IPS DF 6.9 (cell line): ENCODE data around the gene TRMT10B.

Experiments
- DNase-seq: peaks from one replicate; pipeline ENCODE4 v3.0.0-alpha.2; 2013; ENCODE audit warnings: low read depth, low spot score
- H3K27ac ChIP-seq: one replicate; pipeline ENCODE4 v1.5.1; 2013; ENCODE audit warnings: low read length, control low read depth
- H3K27me3 ChIP-seq: 2 replicates; pipeline ENCODE4 v1.6.1; 2013; ENCODE audit warnings: mild to moderate bottlenecking, low read length; ENCODE audit not compliant: control insufficient read depth, insufficient read depth
- H3K36me3 ChIP-seq: 2 replicates; pipeline ENCODE4 v1.6.1; 2013; ENCODE audit warnings: low read length; ENCODE audit not compliant: control insufficient read depth, insufficient read depth
- H3K4me1 ChIP-seq: 2 replicates; pipeline ENCODE4 v1.6.1; 2013; ENCODE audit warnings: low read length; ENCODE audit not compliant: control insufficient read depth, insufficient read depth
- H3K4me3 ChIP-seq: 2 replicates; pipeline ENCODE4 v1.5.1; 2013; ENCODE audit warnings: mild to moderate bottlenecking, low read length
- H3K9me3 ChIP-seq: 2 replicates; pipeline ENCODE4 v1.6.1; 2013; ENCODE audit warnings: low read length, inconsistent platforms; ENCODE audit not compliant: control insufficient read depth, insufficient read depth
- WGBS: extraction: QIAGEN DNeasy Blood & Tissue Kit; methylation state at CpG from one replicate; pipeline ENCODE4 v1.1.7; 2013; ENCODE audit warnings: mixed read lengths, missing lambda C conversion rate; ENCODE audit not compliant: insufficient read length, insufficient coverage; 5-methylcytosine and 5-hydroxymethylcytosine counted together

TRMT10B gene

GRCh38 chr9:37753489-37754190, at the start of gene TRMT10B:
Gene TRMT10B (plus strand): TSS chr9:37753805. CDS start chr9:37761932, 8,127 bp downstream.
- DNase-seq: peak; percentile 27
- Histone ChIP-seq H3K9me3 (no peaks in the 10 kb centered on the region), H3K27ac (no peak within 1 kb of the TSS), H3K4me1 (peaks cover 1% of the 10 kb centered on the region; the same call in 1 of the 2 replicates), H3K27me3 (no peaks in the 10 kb centered on the region), H3K36me3 (no peaks in the 10 kb centered on the region), H3K4me3 (peak within 1 kb of the TSS; percentile 89)
- no CpG with 5 or more reads among the region's 40 CpGs for WGBS

- Histone ChIP-seq H3K4me1 (no peaks in the 10 kb centered on the region), H3K27ac (no peak overlapping the region)
- no CpG with 5 or more reads among the region's 3 CpGs for WGBS
Observed at GRCh38 chr9:37705787-37706186, 47.8 kb upstream of the TRMT10B start.

GRCh38 chr9:37706290-37706689, 47.3 kb upstream of the TRMT10B start:
- DNase-seq: no peak
- Histone ChIP-seq H3K36me3 (no peaks in the 10 kb centered on the region), H3K27me3 (no peaks in the 10 kb centered on the region), H3K4me1 (no peaks in the 10 kb centered on the region), H3K4me3 (no peak overlapping the region), H3K27ac (no peak overlapping the region), H3K9me3 (no peaks in the 10 kb centered on the region)
- WGBS: no CpG with 5 or more reads among the region's 3 CpGs

More at GRCh38 chr9:37705787-37706186, 47.8 kb upstream of the TRMT10B start:
- Histone ChIP-seq H3K4me3 (no peak overlapping the region), H3K9me3 (no peaks in the 10 kb centered on the region), H3K27me3 (no peaks in the 10 kb centered on the region), H3K36me3 (no peaks in the 10 kb centered on the region)
- no peak for DNase-seq

- no peaks in the 10 kb centered on the region for H3K9me3 ChIP-seq
- H3K4me3 ChIP-seq: no peak overlapping the region
- H3K27ac ChIP-seq: no peak overlapping the region
- DNase-seq: no peak
- no peaks in the 10 kb centered on the region for H3K36me3 ChIP-seq
- H3K4me1 ChIP-seq: no peaks in the 10 kb centered on the region
- no CpG with 5 or more reads among the region's 4 CpGs for WGBS
- H3K27me3 ChIP-seq: no peaks in the 10 kb centered on the region
Observed at GRCh38 chr9:37707748-37708147, 45.9 kb upstream of the TRMT10B start.

- WGBS: no CpG with 5 or more reads among the region's 3 CpGs
- Histone ChIP-seq H3K27me3 (no peaks in the 10 kb centered on the region), H3K27ac (no peak overlapping the region), H3K4me3 (no peak overlapping the region), H3K4me1 (no peaks in the 10 kb centered on the region), H3K9me3 (no peaks in the 10 kb centered on the region), H3K36me3 (no peaks in the 10 kb centered on the region)
- DNase-seq: no peak
Observed at GRCh38 chr9:37710046-37710445, 43.6 kb upstream of the TRMT10B start.

GRCh38 chr9:37715260-37715659, 38.3 kb upstream of the TRMT10B start:
- Histone ChIP-seq H3K4me1 (no peaks in the 10 kb centered on the region), H3K9me3 (no peaks in the 10 kb centered on the region), H3K27ac (no peak overlapping the region), H3K36me3 (no peaks in the 10 kb centered on the region), H3K27me3 (no peaks in the 10 kb centered on the region), H3K4me3 (no peak overlapping the region)
- no CpG with 5 or more reads among the region's 4 CpGs for WGBS
- no peak for DNase-seq

GRCh38 chr9:37715991-37716505, 37.6 kb upstream of the TRMT10B start:
- no peak overlapping the region for H3K27ac ChIP-seq
- no peaks in the 10 kb centered on the region for H3K27me3 ChIP-seq
- no peaks in the 10 kb centered on the region for H3K4me1 ChIP-seq
- no peaks in the 10 kb centered on the region for H3K36me3 ChIP-seq
- no peak overlapping the region for H3K4me3 ChIP-seq
- no peak for DNase-seq
- WGBS: no CpG with 5 or more reads among the region's 5 CpGs
- no peaks in the 10 kb centered on the region for H3K9me3 ChIP-seq

- no peak for DNase-seq
- Histone ChIP-seq H3K4me1 (no peaks in the 10 kb centered on the region), H3K9me3 (no peaks in the 10 kb centered on the region), H3K27me3 (no peaks in the 10 kb centered on the region), H3K4me3 (no peak overlapping the region), H3K36me3 (no peaks in the 10 kb centered on the region), H3K27ac (no peak overlapping the region)
- no CpG with 5 or more reads among the region's 2 CpGs for WGBS
Observed at GRCh38 chr9:37719526-37719925, 34.1 kb upstream of the TRMT10B start.

- Histone ChIP-seq H3K9me3 (no peaks in the 10 kb centered on the region), H3K27ac (no peak overlapping the region), H3K27me3 (no peaks in the 10 kb centered on the region), H3K4me1 (no peaks in the 10 kb centered on the region), H3K36me3 (no peaks in the 10 kb centered on the region), H3K4me3 (no peak overlapping the region)
- no CpG with 5 or more reads among the region's 5 CpGs for WGBS
- no peak for DNase-seq
Observed at GRCh38 chr9:37727013-37727412, 26.6 kb upstream of the TRMT10B start.

GRCh38 chr9:37729499-37729898, 24.1 kb upstream of the TRMT10B start:
- H3K27me3 ChIP-seq: no peaks in the 10 kb centered on the region
- WGBS: no CpG with 5 or more reads among the region's 9 CpGs
- no peak for DNase-seq

GRCh38 chr9:37730256-37730655, 23.3 kb upstream of the TRMT10B start:
- H3K27ac ChIP-seq: no peak overlapping the region
- no peaks in the 10 kb centered on the region for H3K27me3 ChIP-seq
- WGBS: no CpG with 5 or more reads among the region's 3 CpGs
- H3K4me1 ChIP-seq: no peaks in the 10 kb centered on the region
- no peak for DNase-seq
- no peaks in the 10 kb centered on the region for H3K9me3 ChIP-seq
- H3K36me3 ChIP-seq: no peaks in the 10 kb centered on the region
- H3K4me3 ChIP-seq: no peak overlapping the region

More at GRCh38 chr9:37729499-37729898, 24.1 kb upstream of the TRMT10B start:
- H3K4me3 ChIP-seq: no peak overlapping the region
- H3K9me3 ChIP-seq: no peaks in the 10 kb centered on the region
- no peak overlapping the region for H3K27ac ChIP-seq
- H3K4me1 ChIP-seq: no peaks in the 10 kb centered on the region
- no peaks in the 10 kb centered on the region for H3K36me3 ChIP-seq
